Stimulated activated CD8-positive, alpha-beta memory T cell treated with anti-CD3 and anti-CD28 coated beads, Interleukin-15, amount 100 ng/mL, for 48 hours (primary cell): Measurements from ENCODE around the gene PBX1.

Source experiments
- DNase-seq, 2 donors: peaks; one replicate each; pipeline ENCODE4 v3.0.0-alpha.2; 2020; ENCODE audit warnings: low read depth in 2 of 2

PBX1 gene

DNA sequence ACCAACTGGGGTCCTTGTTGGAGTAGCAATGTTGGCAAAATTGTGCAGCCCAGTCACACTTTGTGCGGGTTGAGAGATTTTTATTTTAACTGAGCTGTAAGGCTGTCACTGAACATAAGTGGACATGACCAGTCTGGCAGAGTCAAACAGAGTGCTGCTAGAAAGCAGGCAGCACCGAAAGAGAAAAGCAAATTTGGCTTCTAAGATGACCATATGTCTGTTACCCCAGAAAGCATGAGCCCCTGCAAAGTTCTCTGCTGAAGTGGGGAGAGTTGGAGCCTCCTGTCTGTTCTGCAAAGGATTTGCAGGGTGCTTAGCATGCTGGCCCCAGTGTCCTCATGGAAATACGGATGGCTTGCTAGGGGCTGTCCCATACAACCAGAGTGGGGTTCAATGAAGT is 220.4 kb downstream of the PBX1 start:
- DNase-seq = no peak

DNA sequence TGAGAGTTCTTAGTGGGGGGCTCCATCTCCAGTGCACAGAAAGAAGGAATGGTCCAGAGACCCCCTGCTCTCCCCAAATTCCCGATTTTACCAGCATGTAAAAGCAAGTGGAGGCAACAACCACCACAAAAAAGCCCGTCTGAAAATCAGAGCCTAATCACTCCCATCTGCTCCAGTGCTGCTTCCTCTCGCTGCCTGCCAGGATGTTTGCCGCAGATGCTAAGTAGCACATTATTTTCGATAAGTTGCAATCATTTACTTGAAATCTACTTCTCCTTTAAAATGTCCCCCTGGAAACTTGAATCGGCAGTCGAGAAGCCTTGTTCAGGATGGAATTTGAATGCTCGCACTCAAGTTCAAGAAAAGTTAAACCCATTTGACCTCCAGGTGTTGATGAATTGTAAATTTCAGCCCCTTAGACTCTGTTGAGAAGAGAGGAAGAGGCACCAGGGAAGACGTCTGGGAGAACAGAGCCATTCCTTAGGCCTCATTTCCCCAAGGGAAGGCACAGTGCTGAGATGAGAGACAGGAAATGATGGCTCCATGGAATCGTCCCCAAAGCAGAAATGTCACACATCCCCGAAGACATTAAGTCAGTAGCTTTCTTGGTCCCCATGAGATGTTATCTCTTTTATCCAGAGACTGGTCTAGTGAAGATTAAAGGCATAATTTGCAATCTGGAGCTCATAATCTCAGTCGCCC is 221.3 kb downstream of the PBX1 start:
- no peak for DNase-seq

- no peak for DNase-seq
Measured at GRCh38 chr1:164780863-164781262, 221.9 kb downstream of the PBX1 start.

- DNase-seq = no peak
Measured at GRCh38 chr1:164781972-164782371, 223.0 kb downstream of the PBX1 start.

- DNase-seq = no peak
Measured at GRCh38 chr1:164783778-164784555, 225.0 kb downstream of the PBX1 start.

DNA sequence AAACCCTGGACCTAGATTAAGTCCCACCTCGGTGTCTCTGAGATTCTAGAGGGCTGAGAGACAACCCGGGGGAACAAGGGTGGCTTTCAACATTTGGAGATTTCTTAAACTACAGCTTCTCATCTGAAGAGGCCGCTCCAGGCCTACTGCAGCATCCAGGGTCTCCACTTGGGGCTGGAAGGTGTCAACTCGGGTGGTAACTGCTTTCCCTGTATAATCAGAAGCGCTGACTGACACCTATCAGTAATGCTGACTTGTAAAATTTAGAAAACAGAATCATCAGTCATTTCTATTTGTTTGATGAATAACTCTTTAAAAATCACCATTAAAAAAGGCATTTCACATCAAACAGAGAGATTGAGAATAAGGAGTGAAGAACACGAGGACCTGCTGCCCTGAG is 226.0 kb downstream of the PBX1 start:
- no peak for DNase-seq

DNA sequence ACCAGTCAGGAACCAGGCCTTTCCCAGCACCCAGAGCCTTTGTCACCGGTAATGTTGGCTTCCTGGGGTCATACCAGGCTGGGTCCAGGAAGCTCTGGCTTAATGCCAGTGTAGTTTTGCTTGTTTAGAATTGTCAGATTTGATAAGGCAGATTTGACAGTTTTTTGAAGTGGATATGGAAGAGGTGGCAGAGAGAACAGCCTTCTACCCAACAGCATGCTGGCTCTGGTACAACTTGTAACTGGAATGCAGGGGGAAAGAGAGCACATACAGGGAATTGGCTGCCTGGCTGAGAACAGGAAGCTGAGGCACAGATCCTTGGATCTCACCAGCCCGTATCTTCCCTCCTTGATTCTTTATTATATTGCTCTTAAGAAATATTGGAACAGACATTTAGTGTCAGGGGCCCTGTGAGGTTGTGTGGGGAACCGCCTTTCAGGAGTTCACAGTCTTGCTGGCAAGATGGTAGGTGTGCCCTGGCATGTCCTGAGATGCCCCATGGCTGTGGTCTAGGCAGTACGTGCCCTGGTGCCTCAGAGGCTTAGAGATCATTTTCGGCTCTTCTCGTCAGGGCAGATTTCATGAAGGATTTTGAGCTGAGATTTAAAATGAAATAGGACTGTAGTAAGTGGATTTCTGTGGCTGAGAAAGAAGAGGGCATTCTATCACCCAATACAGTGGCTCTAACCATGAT is 227.0 kb downstream of the PBX1 start:
- DNase-seq = no peak

- DNase-seq = peak; percentile 25 to 28
Measured at GRCh38 chr1:164786980-164787833, 228.2 kb downstream of the PBX1 start.

GRCh38 chr1:164787834-164788231 is 228.8 kb downstream of the PBX1 start:
- no peak for DNase-seq

DNA sequence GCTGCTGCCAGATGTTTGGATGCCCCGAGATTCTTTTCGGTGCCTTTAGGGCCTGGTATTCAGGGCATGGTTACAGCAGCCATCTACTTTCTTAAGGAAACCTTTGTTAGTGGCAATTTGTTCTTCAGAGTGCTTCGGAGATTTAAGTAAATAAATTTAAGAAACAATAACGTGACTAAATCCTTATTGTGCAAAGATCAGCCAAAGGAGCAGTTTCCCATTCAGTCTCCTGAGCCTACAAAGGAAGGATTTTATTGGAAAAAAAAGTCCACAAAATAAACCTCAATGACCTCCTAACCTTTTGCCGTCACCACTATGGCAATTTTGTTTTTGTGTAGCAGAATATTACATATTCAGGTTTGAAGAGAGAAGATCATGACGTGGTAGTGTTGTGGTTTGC is 231.1 kb downstream of the PBX1 start:
- DNase-seq = no peak

GRCh38 chr1:164792410-164793004 is 233.5 kb downstream of the PBX1 start:
- DNase-seq = no peak

DNA sequence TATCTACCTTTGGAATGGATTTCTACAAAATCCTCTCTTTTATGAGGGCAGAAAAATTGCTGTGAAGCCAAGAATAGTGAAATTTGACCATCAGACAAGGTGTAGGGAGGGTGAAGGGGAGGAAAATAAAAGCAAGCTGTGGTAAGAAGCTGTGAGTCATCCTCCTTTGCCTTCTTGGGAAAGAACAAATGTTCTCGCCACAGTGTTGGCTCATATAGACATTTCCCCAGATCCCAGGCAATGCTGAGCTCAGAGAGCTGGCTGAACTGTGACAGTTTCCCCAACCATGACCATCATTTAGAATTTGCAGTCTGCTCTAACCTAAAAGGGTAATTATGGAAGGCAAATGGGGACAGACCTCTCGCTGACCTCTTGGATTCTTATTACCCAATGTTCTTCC is 235.4 kb downstream of the PBX1 start:
- DNase-seq = no peak

DNA sequence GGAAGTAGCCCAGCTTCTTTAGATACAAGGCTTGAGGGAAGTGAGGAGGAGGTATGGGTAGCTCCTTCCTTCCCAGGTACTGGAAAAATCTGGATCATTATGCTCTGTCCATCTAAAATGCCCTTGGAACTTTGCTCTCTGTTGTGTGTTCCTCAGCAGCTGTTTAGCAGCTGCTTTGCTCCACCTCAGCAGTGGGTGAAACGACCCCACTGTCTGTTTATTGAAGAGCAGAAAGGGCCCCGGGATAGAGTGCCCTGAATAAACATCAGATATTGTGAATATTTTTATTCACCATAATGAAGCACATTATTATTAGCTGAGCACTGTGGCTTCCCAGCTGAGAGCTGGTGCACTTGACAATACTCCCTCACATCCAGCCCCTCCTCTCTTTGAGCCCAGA is 237.9 kb downstream of the PBX1 start:
- no peak for DNase-seq

DNA sequence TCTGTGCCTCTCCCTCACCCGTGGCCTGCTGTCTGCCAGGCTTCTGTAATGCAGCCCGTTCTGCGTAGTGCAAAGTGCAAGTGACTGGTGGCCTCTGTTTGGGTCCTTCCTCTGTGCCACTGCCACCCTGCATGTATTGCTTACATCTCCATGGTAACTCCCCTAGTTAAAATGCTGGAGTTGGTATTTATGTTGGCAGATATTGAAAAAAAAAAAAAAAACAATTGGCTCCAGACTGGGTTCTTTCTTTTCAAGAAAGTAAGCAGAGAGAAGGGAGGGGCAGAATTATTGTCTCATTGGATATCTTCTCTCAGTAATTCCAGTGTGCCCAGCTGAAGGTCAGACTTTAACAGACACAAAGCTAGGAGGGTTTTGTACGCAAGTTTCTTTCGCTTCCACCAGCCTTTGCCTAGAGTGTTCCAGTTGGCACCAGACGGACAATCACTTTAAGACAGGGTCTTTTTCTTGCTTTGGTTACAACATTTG is 242.3 kb downstream of the PBX1 start:
- DNase-seq = no peak

GRCh38 chr1:164801791-164802502 is 243.0 kb downstream of the PBX1 start:
- DNase-seq = no peak

GRCh38 chr1:164802529-164803282 is 243.7 kb downstream of the PBX1 start:
- no peak for DNase-seq

DNA sequence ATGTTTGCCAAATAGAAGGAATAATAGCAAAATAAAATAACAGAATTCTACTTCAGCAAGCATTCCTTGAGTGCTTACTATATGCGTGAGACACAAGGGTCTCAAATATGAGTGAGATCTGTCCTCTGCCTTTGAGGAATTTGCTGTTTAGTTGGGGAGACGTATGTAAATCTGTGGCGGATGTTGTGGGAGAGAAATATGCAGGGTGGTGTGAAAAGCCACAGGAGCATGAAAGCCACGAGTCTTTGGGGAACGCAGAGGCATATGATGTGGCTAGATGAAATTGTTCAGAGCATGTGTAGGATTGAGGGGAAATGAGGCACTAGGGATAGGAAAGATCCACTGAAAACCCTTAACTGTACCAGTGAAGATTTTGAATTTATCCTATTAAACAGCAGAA is 244.4 kb downstream of the PBX1 start:
- no peak for DNase-seq

DNA sequence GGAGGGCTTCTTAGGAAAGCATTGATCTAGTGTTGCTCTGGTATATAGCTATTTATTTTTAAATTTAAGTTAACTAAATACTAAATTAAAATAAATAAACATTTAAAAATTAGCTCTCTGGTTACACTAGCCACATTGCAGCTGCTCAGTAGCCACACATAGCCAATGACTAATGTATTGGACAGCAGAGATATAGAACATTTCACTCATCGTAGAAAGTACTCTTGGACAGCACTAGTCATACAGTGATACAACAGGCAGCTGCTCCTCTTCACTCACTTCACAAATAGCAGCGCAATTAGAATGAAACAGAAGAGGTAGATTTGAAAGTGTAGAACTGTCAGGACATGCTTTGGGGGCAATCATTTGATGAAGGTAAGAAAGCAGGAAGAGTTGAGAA is 245.4 kb downstream of the PBX1 start:
- DNase-seq = no peak

DNA sequence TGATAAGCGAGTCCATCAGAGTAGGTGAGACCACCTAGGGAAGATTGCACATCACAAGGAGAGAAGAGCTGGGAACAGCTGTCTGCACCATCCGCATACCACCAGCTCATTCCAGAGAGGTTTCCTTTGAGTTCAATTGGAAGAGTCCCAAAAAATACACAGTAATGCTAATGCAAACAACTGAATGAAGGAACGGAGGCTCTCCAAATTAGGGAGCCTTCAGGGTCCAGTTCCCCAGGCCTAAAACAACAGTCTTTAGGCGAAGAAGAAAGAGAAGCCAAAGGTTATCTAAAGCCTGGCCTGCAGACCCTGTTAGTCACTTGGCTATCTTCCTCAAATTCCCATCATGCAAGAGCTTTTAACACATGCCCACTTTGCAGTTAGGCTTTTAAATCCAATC is 246.4 kb downstream of the PBX1 start:
- DNase-seq = no peak

DNA sequence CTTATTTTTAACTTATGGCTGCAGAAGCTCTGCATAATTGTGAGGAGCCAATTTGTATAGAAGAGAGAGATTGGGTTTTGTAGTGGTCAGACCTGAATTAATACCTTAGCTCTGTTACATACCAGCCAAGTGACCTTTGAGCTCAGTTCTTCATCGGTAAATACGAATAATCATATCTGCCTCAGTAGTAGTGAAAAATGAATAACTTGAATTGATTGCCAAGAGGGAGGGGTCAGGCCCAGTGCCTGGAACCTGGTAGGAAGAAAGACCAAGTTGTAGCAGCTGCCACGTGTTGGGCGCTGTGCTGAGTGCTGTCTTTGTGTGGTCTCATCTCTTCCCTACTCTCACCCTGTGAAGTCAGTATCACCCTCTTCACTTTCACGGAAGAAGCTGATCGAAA is 247.5 kb downstream of the PBX1 start:
- DNase-seq = no peak
